ENCODE measurements around the gene TXNRD3.

The TXNRD3 gene

GRCh38 chr3:126621171-126621570 is 33.8 kb downstream of the TXNRD3 start:
- H3K27ac ChIP-seq = no peak overlapping the region

GRCh38 chr3:126620738-126621137 is 34.2 kb downstream of the TXNRD3 start:
- TF ChIP-seq CTCF (IDR thresholded peaks at IDR 0.05) = no peak
- Histone ChIP-seq H3K27ac (no peak overlapping the region), H3K4me3 (no peak overlapping the region)
- DNase-seq (ENCODE audit: low spot score) = no peak

More at GRCh38 chr3:126621171-126621570, 33.8 kb downstream of the TXNRD3 start:
- TF ChIP-seq CTCF (IDR thresholded peaks at IDR 0.05) = no peak
- H3K4me3 ChIP-seq = no peak overlapping the region
- DNase-seq (ENCODE audit: low spot score) = no peak

- Histone ChIP-seq H3K4me3 (no peak overlapping the region), H3K27ac (no peak overlapping the region)
- no peak for DNase-seq (ENCODE audit: low spot score)
- TF ChIP-seq CTCF (IDR thresholded peaks at IDR 0.05) = no peak
Measured at GRCh38 chr3:126618760-126619159, 36.2 kb downstream of the TXNRD3 start.

- Histone ChIP-seq H3K4me3 (no peak overlapping the region), H3K27ac (no peak overlapping the region)
- no peak for DNase-seq (ENCODE audit: low spot score)
- TF ChIP-seq CTCF (IDR thresholded peaks at IDR 0.05) = no peak
Measured at GRCh38 chr3:126618021-126618420, 36.9 kb downstream of the TXNRD3 start.

GRCh38 chr3:126617571-126617970 is 37.4 kb downstream of the TXNRD3 start:
- H3K4me3 ChIP-seq = no peak overlapping the region
- H3K27ac ChIP-seq = no peak overlapping the region
- DNase-seq (ENCODE audit: low spot score) = no peak
- TF ChIP-seq CTCF (IDR thresholded peaks at IDR 0.05) = no peak

GRCh38 chr3:126616931-126617330 is 38.0 kb downstream of the TXNRD3 start:
- Histone ChIP-seq H3K4me3 (no peak overlapping the region), H3K27ac (no peak overlapping the region)
- no peak for DNase-seq (ENCODE audit: low spot score)
- no peak for TF ChIP-seq CTCF (IDR thresholded peaks at IDR 0.05)

GRCh38 chr3:126613479-126614188 is 41.3 kb downstream of the TXNRD3 start:
- H3K27ac ChIP-seq = no peak overlapping the region

More at GRCh38 chr3:126613479-126614188, 41.3 kb downstream of the TXNRD3 start:
- no peak for DNase-seq (ENCODE audit: low spot score)
- H3K4me3 ChIP-seq = no peak overlapping the region
- TF ChIP-seq CTCF (IDR thresholded peaks at IDR 0.05) = no peak

Measured in coronary artery (tissue), 2 donors.